ENCODE results near the gene ADGB.

DNA sequence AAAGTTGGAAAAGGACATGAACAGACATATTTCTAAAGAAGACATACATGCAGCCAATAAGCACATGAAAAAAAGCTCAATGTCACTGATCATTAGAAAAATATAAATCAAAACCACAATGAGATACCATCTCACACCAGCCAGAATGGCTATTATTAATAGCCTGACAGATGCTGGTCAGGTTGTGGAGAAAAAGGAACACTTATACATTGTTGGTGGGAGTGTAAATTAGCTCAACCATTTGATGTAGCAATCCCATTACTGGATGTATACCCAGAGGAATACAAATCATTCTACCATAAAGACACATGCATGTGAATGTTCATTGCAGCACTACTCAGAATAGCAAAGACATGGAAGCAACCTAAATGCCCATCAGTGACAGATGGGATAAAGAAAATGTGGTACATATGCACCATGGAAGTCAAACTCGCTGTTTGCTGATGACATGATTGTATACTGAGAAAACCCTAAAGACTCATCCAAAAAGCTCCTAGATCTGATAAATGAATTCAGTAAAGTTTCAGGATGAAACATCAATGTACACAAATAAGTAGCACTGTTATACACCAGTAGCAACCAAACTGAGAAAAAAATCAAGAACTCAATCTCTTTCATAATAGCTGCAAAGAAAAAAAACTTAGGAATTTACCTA, 196.8 kb downstream of the ADGB start:
- TF ChIP-seq ATAD3A (CRISPR knock-in tag; IDR thresholded peaks at IDR 0.05): no peak
- TF ChIP-seq ZNF747 (CRISPR knock-in tag; IDR thresholded peaks at IDR 0.05; ENCODE audit: borderline replicate concordance): no peak
- no peak for TF ChIP-seq POLR2AphosphoS5 (IDR thresholded peaks at IDR 0.05; ENCODE audit: low read depth, low read length)
- no peak for TF ChIP-seq NR1H2 (CRISPR knock-in tag; IDR thresholded peaks at IDR 0.05; ENCODE audit: borderline replicate concordance, low read depth)
- TF ChIP-seq, protein P1, sequence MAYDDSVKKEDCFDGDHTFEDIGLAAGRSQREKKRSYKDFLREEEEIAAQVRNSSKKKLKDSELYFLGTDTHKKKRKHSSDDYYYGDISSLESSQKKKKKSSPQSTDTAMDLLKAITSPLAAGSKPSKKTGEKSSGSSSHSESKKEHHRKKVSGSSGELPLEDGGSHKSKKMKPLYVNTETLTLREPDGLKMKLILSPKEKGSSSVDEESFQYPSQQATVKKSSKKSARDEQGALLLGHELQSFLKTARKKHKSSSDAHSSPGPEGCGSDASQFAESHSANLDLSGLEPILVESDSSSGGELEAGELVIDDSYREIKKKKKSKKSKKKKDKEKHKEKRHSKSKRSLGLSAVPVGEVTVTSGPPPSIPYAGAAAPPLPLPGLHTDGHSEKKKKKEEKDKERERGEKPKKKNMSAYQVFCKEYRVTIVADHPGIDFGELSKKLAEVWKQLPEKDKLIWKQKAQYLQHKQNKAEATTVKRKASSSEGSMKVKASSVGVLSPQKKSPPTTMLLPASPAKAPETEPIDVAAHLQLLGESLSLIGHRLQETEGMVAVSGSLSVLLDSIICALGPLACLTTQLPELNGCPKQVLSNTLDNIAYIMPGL (CRISPR knock-in tag; IDR thresholded peaks at IDR 0.05; ENCODE audit: borderline replicate concordance in 1 of 2, low read depth in 1 of 2): no peak
- no peak for TF ChIP-seq ZNF746 (CRISPR knock-in tag; IDR thresholded peaks at IDR 0.05)
- no peak for TF ChIP-seq NFIC (IDR thresholded peaks at IDR 0.05; ENCODE audit: low read length)
- TF ChIP-seq, protein P2, sequence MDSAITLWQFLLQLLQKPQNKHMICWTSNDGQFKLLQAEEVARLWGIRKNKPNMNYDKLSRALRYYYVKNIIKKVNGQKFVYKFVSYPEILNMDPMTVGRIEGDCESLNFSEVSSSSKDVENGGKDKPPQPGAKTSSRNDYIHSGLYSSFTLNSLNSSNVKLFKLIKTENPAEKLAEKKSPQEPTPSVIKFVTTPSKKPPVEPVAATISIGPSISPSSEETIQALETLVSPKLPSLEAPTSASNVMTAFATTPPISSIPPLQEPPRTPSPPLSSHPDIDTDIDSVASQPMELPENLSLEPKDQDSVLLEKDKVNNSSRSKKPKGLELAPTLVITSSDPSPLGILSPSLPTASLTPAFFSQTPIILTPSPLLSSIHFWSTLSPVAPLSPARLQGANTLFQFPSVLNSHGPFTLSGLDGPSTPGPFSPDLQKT (CRISPR knock-in tag; IDR thresholded peaks at IDR 0.05; ENCODE audit: borderline replicate concordance): no peak
- no peak for TF ChIP-seq ZNF644 (CRISPR knock-in tag; IDR thresholded peaks at IDR 0.05; ENCODE audit: low read depth)

All from HepG2 (cell line).